ENCODE results near the gene CXCL16.

The CXCL16 gene

DNA sequence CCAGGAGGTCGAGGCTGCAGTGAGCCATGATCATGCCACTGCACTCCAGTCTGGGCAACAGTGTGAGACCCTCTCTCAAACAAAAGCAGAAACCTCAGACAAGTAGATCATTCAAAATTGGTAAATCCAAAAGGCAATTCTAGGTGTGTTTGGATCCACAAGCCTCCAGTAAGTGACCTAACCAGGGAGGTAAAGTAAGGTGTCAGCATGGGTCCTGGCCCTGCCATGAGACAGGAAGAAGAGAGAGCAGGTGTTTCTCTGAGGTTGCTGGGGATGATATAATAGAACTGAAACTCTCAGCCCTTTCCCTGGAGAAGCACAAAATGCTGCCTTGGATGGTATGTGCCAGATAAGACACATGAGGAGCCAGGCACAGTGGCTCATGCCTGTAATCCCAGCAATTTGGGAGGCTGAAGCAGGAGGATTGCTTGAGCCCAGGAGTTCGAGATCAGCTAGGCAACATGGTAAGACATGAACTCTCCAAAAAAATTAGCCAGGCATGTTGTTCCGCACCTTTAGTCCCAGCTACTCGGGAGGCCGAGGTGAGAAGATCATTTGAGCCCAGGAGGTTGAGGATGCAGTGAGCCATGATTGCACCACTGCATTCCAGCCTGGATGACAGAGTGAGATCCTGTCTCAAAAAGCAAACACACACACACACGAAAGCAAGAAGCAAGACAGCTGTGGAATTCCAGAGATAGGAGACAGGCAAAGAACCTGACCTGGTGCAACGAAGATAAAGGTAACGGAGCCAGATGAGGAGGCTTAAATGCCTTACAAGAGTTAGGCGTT, 38.4 kb upstream of the CXCL16 start:
- peaks cover 0 to 4% (median 0%) of the 10 kb centered on the region in 5 donors for H3K4me1 ChIP-seq (ENCODE audit: control insufficient read depth in 5 of 5, insufficient read depth in 5 of 5, low read length in 5 of 5)
- peaks cover 6 to 16% (median 10%) of the 10 kb centered on the region in 5 donors for H3K27me3 ChIP-seq (ENCODE audit: control insufficient read depth in 5 of 5, insufficient read depth in 4 of 5, low read length in 5 of 5)
- no peak overlapping the region for H3K27ac ChIP-seq (ENCODE audit: low read depth, low read length)
- no peaks in the 10 kb centered on the region for H3K9me3 ChIP-seq (ENCODE audit: control insufficient read depth in 5 of 5, low read length in 5 of 5)
- H3K9ac ChIP-seq (ENCODE audit: low read length in 5 of 5): no peak overlapping the region
- H3K4me3 ChIP-seq (ENCODE audit: low read depth in 1 of 5, low read length in 5 of 5): no peak overlapping the region
- no peaks in the 10 kb centered on the region for H3K36me3 ChIP-seq (ENCODE audit: control insufficient read depth in 5 of 5, insufficient read depth in 5 of 5, low read length in 5 of 5)

DNA sequence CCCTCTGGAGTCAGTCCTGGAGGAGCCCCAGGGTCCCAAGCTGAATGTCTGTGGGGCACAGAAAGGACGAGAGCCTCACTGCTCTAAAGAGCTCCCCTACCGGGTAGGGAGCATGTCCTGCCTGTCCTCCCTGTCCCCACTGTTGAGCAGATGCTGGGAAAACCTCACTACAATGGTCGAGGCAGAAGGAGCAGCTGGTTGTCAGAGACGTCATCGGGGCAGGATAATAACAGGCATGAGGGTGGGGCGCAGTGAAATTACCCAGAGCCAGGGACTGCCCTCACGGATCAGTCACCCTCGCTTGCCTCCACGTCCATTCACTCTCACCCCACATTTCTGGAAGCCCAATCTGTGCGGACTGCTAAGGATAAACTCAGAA, 32.5 kb upstream of the CXCL16 start:
- Histone ChIP-seq H3K4me3 (ENCODE audit: low read depth in 1 of 5, low read length in 5 of 5) (no peak overlapping the region), H3K27ac (ENCODE audit: low read depth, low read length) (no peak overlapping the region), H3K9me3 (ENCODE audit: control insufficient read depth in 5 of 5, low read length in 5 of 5) (no peaks in the 10 kb centered on the region), H3K9ac (ENCODE audit: low read length in 5 of 5) (no peak overlapping the region), H3K36me3 (ENCODE audit: control insufficient read depth in 5 of 5, insufficient read depth in 5 of 5, low read length in 5 of 5) (no peaks in the 10 kb centered on the region), H3K27me3 (ENCODE audit: control insufficient read depth in 5 of 5, insufficient read depth in 4 of 5, low read length in 5 of 5) (peaks cover 0 to 10% (median 5%) of the 10 kb centered on the region in 5 donors), H3K4me1 (ENCODE audit: control insufficient read depth in 5 of 5, insufficient read depth in 5 of 5, low read length in 5 of 5) (peaks cover 0 to 2% (median 0%) of the 10 kb centered on the region in 5 donors)

DNA sequence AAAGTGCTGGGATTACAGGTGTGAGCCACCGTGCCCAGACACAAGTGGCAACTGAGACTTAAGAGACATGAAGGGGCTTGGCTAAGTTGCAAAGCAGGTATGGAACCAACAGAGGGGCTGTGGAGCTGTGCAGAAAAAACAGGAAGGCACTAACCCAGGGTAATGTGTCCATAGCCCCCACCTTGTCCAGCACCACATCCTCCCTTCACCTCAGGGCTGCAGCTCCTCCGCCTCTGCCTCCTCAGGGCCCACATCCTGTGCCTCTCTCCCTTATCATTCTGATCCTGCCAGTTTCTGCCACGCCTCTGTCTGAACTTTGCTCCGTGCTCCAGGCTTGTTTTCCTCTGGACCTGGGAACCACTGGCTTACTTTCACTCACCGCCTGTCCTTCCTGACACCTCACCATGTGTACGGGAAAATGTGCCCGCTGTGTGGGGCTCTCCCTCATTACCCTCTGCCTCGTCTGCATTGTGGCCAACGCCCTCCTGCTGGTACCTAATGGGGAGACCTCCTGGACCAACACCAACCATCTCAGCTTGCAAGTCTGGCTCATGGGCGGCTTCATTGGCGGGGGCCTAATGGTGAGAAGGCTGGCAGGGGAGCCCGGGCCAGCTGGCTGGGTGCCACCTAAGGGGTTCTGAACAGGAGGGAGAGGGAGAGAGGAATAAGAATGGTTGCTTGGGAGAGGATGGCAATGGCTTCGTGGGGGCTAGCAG, 31.9 kb upstream of the CXCL16 start, which contains the start of gene TM4SF5:
TSS of gene TM4SF5 (plus strand) at position 368 of the 716 bp plus-strand sequence. CDS start at position 405, 37 bp downstream.
- H3K9ac ChIP-seq (ENCODE audit: low read length in 5 of 5): no peak within 1 kb of the TSS
- H3K36me3 ChIP-seq (ENCODE audit: control insufficient read depth in 5 of 5, insufficient read depth in 5 of 5, low read length in 5 of 5): no peaks in the 10 kb centered on the region
- peaks cover 0 to 2% (median 0%) of the 10 kb centered on the region in 5 donors for H3K4me1 ChIP-seq (ENCODE audit: control insufficient read depth in 5 of 5, insufficient read depth in 5 of 5, low read length in 5 of 5)
- no peak within 1 kb of the TSS for H3K4me3 ChIP-seq (ENCODE audit: low read depth in 1 of 5, low read length in 5 of 5)
- no peak within 1 kb of the TSS for H3K27ac ChIP-seq (ENCODE audit: low read depth, low read length)
- no peaks in the 10 kb centered on the region for H3K9me3 ChIP-seq (ENCODE audit: control insufficient read depth in 5 of 5, low read length in 5 of 5)
- peaks cover 0 to 10% (median 5%) of the 10 kb centered on the region in 5 donors for H3K27me3 ChIP-seq (ENCODE audit: control insufficient read depth in 5 of 5, insufficient read depth in 4 of 5, low read length in 5 of 5)

DNA sequence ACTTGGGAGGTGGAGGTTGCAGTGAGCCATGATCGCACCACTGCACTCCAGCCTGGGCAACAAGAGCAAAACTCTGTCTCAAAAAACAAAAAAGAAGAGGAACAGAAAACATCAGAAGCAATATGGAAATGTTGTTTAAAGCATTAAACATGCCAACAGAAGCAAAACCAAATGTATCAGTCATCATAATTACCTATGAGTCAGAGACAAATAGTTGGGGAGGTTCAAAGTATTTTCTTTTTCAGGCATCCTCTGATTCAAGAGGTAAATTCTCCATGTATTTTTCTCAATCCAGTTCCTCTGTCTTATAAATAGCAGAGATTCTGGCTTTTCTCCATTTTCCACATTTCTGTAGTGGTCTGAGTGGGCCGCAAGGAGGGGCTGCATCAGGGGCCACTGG, 29.9 kb upstream of the CXCL16 start:
- H3K4me3 ChIP-seq (ENCODE audit: low read depth in 1 of 5, low read length in 5 of 5): no peak overlapping the region
- H3K4me1 ChIP-seq (ENCODE audit: control insufficient read depth in 5 of 5, insufficient read depth in 5 of 5, low read length in 5 of 5): peaks cover 0 to 2% (median 0%) of the 10 kb centered on the region in 5 donors
- no peaks in the 10 kb centered on the region for H3K36me3 ChIP-seq (ENCODE audit: control insufficient read depth in 5 of 5, insufficient read depth in 5 of 5, low read length in 5 of 5)
- no peak overlapping the region for H3K27ac ChIP-seq (ENCODE audit: low read depth, low read length)
- no peaks in the 10 kb centered on the region for H3K9me3 ChIP-seq (ENCODE audit: control insufficient read depth in 5 of 5, low read length in 5 of 5)
- H3K9ac ChIP-seq (ENCODE audit: low read length in 5 of 5): no peak overlapping the region
- H3K27me3 ChIP-seq (ENCODE audit: control insufficient read depth in 5 of 5, insufficient read depth in 4 of 5, low read length in 5 of 5): peaks cover 0 to 10% (median 5%) of the 10 kb centered on the region in 5 donors

DNA sequence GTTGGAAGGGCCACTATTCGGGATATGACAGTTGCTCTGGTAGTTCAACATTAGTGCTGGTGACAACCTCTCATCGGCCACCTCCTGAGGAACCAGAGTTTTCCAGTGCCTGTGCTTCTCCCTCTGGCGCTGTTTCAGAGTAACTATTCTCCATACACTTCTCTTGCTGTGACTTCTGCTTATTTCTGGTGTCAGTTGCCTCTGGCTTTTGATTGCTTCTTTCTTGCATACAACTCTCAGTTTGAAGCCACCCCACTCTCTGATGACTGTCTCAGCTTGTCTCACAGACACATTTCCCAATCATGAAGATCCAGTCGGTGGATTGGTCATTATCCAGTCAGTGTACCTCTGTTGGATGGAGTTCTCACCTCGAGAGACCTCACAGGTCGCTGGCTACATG, 28.6 kb upstream of the CXCL16 start:
- H3K27ac ChIP-seq (ENCODE audit: low read depth, low read length): no peak overlapping the region
- H3K9ac ChIP-seq (ENCODE audit: low read length in 5 of 5): no peak overlapping the region
- H3K4me1 ChIP-seq (ENCODE audit: control insufficient read depth in 5 of 5, insufficient read depth in 5 of 5, low read length in 5 of 5): peaks cover 0 to 2% (median 0%) of the 10 kb centered on the region in 5 donors
- no peak overlapping the region for H3K4me3 ChIP-seq (ENCODE audit: low read depth in 1 of 5, low read length in 5 of 5)
- H3K27me3 ChIP-seq (ENCODE audit: control insufficient read depth in 5 of 5, insufficient read depth in 4 of 5, low read length in 5 of 5): peaks cover 0 to 7% (median 4%) of the 10 kb centered on the region in 5 donors
- H3K9me3 ChIP-seq (ENCODE audit: control insufficient read depth in 5 of 5, low read length in 5 of 5): no peaks in the 10 kb centered on the region
- no peaks in the 10 kb centered on the region for H3K36me3 ChIP-seq (ENCODE audit: control insufficient read depth in 5 of 5, insufficient read depth in 5 of 5, low read length in 5 of 5)

DNA sequence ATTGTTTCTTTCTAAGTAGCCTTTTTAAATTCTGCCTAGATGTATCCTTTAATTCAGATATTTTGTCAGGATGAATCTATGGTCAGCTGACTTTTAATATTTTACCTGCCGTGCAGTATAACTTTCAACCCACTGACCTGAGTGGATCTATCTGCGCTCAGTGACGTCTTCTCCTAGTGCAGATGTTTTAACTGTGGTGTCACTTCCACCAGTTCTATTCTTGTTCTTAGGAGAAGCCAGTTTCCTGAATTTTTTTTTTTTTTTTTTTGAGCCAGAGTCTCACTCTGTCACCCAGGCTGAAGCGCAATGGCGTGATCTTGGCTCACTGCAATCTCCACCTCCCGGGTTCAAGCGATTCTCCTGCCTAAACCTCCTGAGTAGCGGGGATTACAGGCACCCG, 27.0 kb upstream of the CXCL16 start:
- H3K36me3 ChIP-seq (ENCODE audit: control insufficient read depth in 5 of 5, insufficient read depth in 5 of 5, low read length in 5 of 5): no peaks in the 10 kb centered on the region
- H3K9me3 ChIP-seq (ENCODE audit: control insufficient read depth in 5 of 5, low read length in 5 of 5): no peaks in the 10 kb centered on the region
- peaks cover 0 to 3% (median 2%) of the 10 kb centered on the region in 5 donors for H3K27me3 ChIP-seq (ENCODE audit: control insufficient read depth in 5 of 5, insufficient read depth in 4 of 5, low read length in 5 of 5)
- H3K9ac ChIP-seq (ENCODE audit: low read length in 5 of 5): no peak overlapping the region
- no peak overlapping the region for H3K4me3 ChIP-seq (ENCODE audit: low read depth in 1 of 5, low read length in 5 of 5)
- no peak overlapping the region for H3K27ac ChIP-seq (ENCODE audit: low read depth, low read length)
- peaks cover 0 to 2% (median 0%) of the 10 kb centered on the region in 5 donors for H3K4me1 ChIP-seq (ENCODE audit: control insufficient read depth in 5 of 5, insufficient read depth in 5 of 5, low read length in 5 of 5)

DNA sequence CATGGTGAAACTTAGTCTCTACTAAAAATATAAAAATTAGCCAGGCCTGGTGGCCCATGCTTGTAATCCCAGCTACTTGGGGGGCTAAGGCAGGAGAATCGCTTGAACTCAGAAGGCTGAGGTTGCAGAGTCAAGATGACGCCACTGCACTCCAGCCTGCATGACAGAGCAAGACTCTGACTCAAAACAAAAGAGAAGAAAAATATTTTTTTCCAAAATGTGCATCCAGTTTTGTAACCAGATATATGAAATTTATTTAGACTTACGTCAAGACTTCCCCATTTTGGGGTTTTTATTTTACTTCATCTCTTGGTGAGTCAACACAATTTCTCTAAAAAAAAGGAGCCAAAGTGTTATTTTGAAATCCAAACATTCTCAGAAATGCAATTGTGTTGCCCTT, 26.5 kb upstream of the CXCL16 start:
- Histone ChIP-seq H3K27me3 (ENCODE audit: control insufficient read depth in 5 of 5, insufficient read depth in 4 of 5, low read length in 5 of 5) (no peaks in the 10 kb centered on the region), H3K9me3 (ENCODE audit: control insufficient read depth in 5 of 5, low read length in 5 of 5) (no peaks in the 10 kb centered on the region), H3K4me1 (ENCODE audit: control insufficient read depth in 5 of 5, insufficient read depth in 5 of 5, low read length in 5 of 5) (peaks cover 0 to 2% (median 0%) of the 10 kb centered on the region in 5 donors), H3K9ac (ENCODE audit: low read length in 5 of 5) (no peak overlapping the region), H3K27ac (ENCODE audit: low read depth, low read length) (no peak overlapping the region), H3K4me3 (ENCODE audit: low read depth in 1 of 5, low read length in 5 of 5) (no peak overlapping the region), H3K36me3 (ENCODE audit: control insufficient read depth in 5 of 5, insufficient read depth in 5 of 5, low read length in 5 of 5) (no peaks in the 10 kb centered on the region)

DNA sequence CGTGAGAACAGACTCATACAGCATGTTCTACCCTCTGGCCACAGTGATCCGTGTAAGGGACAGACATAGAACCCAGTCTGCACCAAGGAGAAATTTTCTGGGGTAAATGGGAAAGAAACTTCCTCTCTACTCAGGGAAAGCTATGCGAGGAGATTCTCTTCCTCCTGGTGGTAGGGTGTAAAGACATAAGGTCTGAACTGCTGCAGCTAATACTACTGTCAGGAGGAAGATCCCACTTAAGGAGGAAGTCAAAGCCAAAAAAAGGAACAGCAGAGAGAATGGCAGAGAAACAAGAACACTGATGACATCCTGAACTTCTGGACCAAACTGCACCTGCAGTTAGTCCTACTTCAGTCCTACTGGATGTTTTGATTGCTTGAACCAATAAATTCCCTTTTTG, 24.9 kb upstream of the CXCL16 start:
- H3K9me3 ChIP-seq (ENCODE audit: control insufficient read depth in 5 of 5, low read length in 5 of 5): no peaks in the 10 kb centered on the region
- peaks cover 0 to 2% (median 0%) of the 10 kb centered on the region in 5 donors for H3K4me1 ChIP-seq (ENCODE audit: control insufficient read depth in 5 of 5, insufficient read depth in 5 of 5, low read length in 5 of 5)
- H3K4me3 ChIP-seq (ENCODE audit: low read depth in 1 of 5, low read length in 5 of 5): no peak overlapping the region
- no peak overlapping the region for H3K9ac ChIP-seq (ENCODE audit: low read length in 5 of 5)
- H3K36me3 ChIP-seq (ENCODE audit: control insufficient read depth in 5 of 5, insufficient read depth in 5 of 5, low read length in 5 of 5): no peaks in the 10 kb centered on the region
- H3K27ac ChIP-seq (ENCODE audit: low read depth, low read length): no peak overlapping the region
- H3K27me3 ChIP-seq (ENCODE audit: control insufficient read depth in 5 of 5, insufficient read depth in 4 of 5, low read length in 5 of 5): no peaks in the 10 kb centered on the region

DNA sequence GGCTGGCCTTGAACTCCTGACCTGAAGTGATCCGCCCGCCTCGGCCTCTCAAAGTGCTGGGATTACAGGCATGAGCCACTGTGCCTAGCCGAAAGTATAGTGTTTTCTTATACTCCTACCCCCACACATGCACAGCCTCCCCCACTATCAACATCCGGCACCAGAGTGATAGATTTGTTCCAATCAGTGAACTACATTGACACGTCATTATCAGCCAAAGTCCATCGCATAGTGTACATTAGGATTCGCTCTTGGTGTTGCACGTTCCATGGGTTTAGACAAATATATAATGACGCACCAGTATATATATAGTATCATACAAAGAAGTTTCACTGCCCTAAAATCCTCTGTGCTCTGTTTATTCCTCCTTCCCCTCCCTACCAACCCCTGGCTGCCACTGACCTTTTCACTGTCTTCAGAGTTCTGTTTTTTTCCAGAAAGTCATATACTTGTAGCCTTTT, 20.1 kb upstream of the CXCL16 start:
- no peak overlapping the region for H3K27ac ChIP-seq (ENCODE audit: low read depth, low read length)
- no peak overlapping the region for H3K4me3 ChIP-seq (ENCODE audit: low read depth in 1 of 5, low read length in 5 of 5)
- H3K36me3 ChIP-seq (ENCODE audit: control insufficient read depth in 5 of 5, insufficient read depth in 5 of 5, low read length in 5 of 5): no peaks in the 10 kb centered on the region
- H3K4me1 ChIP-seq (ENCODE audit: control insufficient read depth in 5 of 5, insufficient read depth in 5 of 5, low read length in 5 of 5): peaks cover 0 to 2% (median 0%) of the 10 kb centered on the region in 5 donors
- no peak overlapping the region for H3K9ac ChIP-seq (ENCODE audit: low read length in 5 of 5)
- H3K27me3 ChIP-seq (ENCODE audit: control insufficient read depth in 5 of 5, insufficient read depth in 4 of 5, low read length in 5 of 5): peaks cover 0 to 7% (median 0%) of the 10 kb centered on the region in 5 donors
- H3K9me3 ChIP-seq (ENCODE audit: control insufficient read depth in 5 of 5, low read length in 5 of 5): no peaks in the 10 kb centered on the region

DNA sequence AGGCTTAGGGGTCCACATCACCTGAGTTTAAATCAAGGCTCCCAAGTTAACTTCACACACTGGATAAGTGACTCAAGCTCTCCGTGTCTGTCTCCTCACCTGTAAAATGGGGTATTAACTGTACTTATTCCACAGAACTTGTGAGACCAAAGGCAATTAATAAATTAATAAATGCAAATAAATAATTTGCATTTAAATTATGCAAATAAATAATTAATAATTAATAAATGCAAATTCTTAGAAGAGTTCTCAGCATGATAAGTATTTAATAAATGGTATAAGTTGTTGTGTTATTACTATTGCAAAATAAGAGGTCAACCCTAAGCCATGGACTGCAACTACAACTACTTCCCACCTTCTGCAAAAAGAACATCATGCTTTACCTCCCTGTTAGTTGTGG, 13.7 kb upstream of the CXCL16 start:
- Histone ChIP-seq H3K9ac (ENCODE audit: low read length in 5 of 5) (no peak overlapping the region), H3K4me3 (ENCODE audit: low read depth in 1 of 5, low read length in 5 of 5) (no peak overlapping the region), H3K9me3 (ENCODE audit: control insufficient read depth in 5 of 5, low read length in 5 of 5) (no peaks in the 10 kb centered on the region), H3K36me3 (ENCODE audit: control insufficient read depth in 5 of 5, insufficient read depth in 5 of 5, low read length in 5 of 5) (no peaks in the 10 kb centered on the region), H3K27ac (ENCODE audit: low read depth, low read length) (no peak overlapping the region), H3K27me3 (ENCODE audit: control insufficient read depth in 5 of 5, insufficient read depth in 4 of 5, low read length in 5 of 5) (peaks cover 0 to 10% (median 7%) of the 10 kb centered on the region in 5 donors), H3K4me1 (ENCODE audit: control insufficient read depth in 5 of 5, insufficient read depth in 5 of 5, low read length in 5 of 5) (peaks cover 0 to 6% (median 3%) of the 10 kb centered on the region in 5 donors)
